Vagina (tissue), 2 donors: ENCODE measurements around the gene WDR62.

Experiments used
- CTCF ChIP-seq, 3 experiments: fragments of 450-650 bp in 2 of 3; fragments of 200-600 bp in 1 of 3; sonication (generic) in 1 of 3; IDR thresholded peaks; one replicate each; pipeline ENCODE4 v1.5.1; 2017 to 2019; ENCODE audit warnings: antibody characterized with exemption in 3 of 3, mild to moderate bottlenecking in 2 of 3, moderate library complexity in 2 of 3
- POLR2A ChIP-seq, 2 donors: fragments of 450-650 bp; IDR thresholded peaks; one replicate each; pipeline ENCODE4 v1.6.1; 2017; ENCODE audit warnings: antibody characterized with exemption in 2 of 2, mild to moderate bottlenecking in 2 of 2, moderate library complexity in 2 of 2
- POLR2AphosphoS5 ChIP-seq, 2 donors: sonication (generic); formaldehyde crosslinking; IDR thresholded peaks; one replicate each; pipeline ENCODE4 v1.9.0; 2017; ENCODE audit warnings: antibody characterized with exemption in 2 of 2, mild to moderate bottlenecking in 2 of 2, low read depth in 1 of 2; ENCODE audit not compliant: insufficient read depth in 1 of 2

GRCh38 chr19:36064826-36065225 is 10.1 kb downstream of the WDR62 start:
- TF ChIP-seq POLR2A (IDR thresholded peaks at IDR 0.05) (no peak), CTCF (IDR thresholded peaks at IDR 0.05) (no peak), POLR2AphosphoS5 (IDR thresholded peaks at IDR 0.05; ENCODE audit: insufficient read depth in 1 of 2, low read depth in 1 of 2) (no peak)
